GM06990 (cell line): ENCODE results near the gene GOLGA3.

Experiments used
- DNase-seq: peaks from one replicate; pipeline ENCODE4 v3.0.0-alpha.2; 2011; ENCODE audit not compliant: insufficient read length; ENCODE audit errors: extremely low read depth
- H3K27me3 ChIP-seq: replicated peaks from 2 replicates; pipeline ENCODE4 v1.6.0; 2011; ENCODE audit warnings: low read length; ENCODE audit not compliant: control insufficient read depth, insufficient read depth
- H3K36me3 ChIP-seq: 2 replicates; pipeline ENCODE4 v1.5.1; 2011; ENCODE audit warnings: low read length; ENCODE audit not compliant: control insufficient read depth, insufficient read depth
- H3K4me3 ChIP-seq: replicated peaks from 2 replicates; pipeline ENCODE4 v1.5.1; 2011; ENCODE audit warnings: low read depth, mild to moderate bottlenecking, control low read depth, low read length
- CTCF ChIP-seq: IDR thresholded peaks from 2 replicates; pipeline ENCODE4 v1.5.1; 2011; ENCODE audit warnings: low read length, control low read depth, mild to moderate bottlenecking, inconsistent platforms; ENCODE audit not compliant: insufficient read depth, poor library complexity, severe bottlenecking

The GOLGA3 gene

GRCh38 chr12:132734206-132734605, 94.5 kb downstream of the GOLGA3 start:
- DNase-seq = no peak
- H3K4me3 ChIP-seq = no peak overlapping the region
- no peak for TF ChIP-seq CTCF
- H3K27me3 ChIP-seq = no peaks in the 10 kb centered on the region
- H3K36me3 ChIP-seq = peaks cover 48% of the 10 kb centered on the region

GRCh38 chr12:132731574-132731973, 97.1 kb downstream of the GOLGA3 start:
- DNase-seq = no peak
- H3K4me3 ChIP-seq = no peak overlapping the region
- no peak for TF ChIP-seq CTCF
- peaks cover 54% of the 10 kb centered on the region for H3K36me3 ChIP-seq
- H3K27me3 ChIP-seq = no peaks in the 10 kb centered on the region

GRCh38 chr12:132730353-132730752, 98.3 kb downstream of the GOLGA3 start:
- Histone ChIP-seq H3K27me3 (no peaks in the 10 kb centered on the region), H3K36me3 (peaks cover 51% of the 10 kb centered on the region), H3K4me3 (no peak overlapping the region)
- no peak for TF ChIP-seq CTCF
- DNase-seq = no peak

- Histone ChIP-seq H3K4me3 (no peak overlapping the region), H3K27me3 (no peaks in the 10 kb centered on the region), H3K36me3 (peaks cover 50% of the 10 kb centered on the region)
- DNase-seq = no peak
- TF ChIP-seq CTCF = no peak
These were observed 98.9 kb downstream of the GOLGA3 start for GRCh38 chr12:132729541-132730320.

GRCh38 chr12:132728502-132728901, 100.2 kb downstream of the GOLGA3 start:
- DNase-seq = no peak
- TF ChIP-seq CTCF = no peak
- no peaks in the 10 kb centered on the region for H3K27me3 ChIP-seq
- H3K4me3 ChIP-seq = no peak overlapping the region
- peaks cover 55% of the 10 kb centered on the region for H3K36me3 ChIP-seq
